ENCODE data around the gene MCFD2.

DNA sequence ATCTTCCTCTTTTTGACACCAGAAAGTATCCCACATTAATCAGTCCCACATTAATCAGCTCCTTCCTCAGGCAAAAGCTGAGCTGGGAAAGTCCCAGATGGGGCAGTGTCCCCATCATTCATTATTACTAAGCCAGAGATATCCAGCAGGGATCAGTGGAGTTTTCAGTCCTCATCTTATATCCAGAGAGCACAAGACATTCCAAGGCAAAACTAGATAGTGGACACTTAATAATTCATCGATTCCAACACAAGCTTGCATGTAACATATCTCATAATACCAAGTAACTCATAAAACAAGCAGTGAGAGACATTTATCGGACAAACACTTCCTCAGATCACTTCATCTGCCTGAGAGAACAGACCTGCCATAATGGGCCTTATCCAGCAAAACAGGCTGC is 53.1 kb downstream of the MCFD2 start:
- TF ChIP-seq POLR2A (IDR thresholded peaks at IDR 0.05; ENCODE audit: low read depth, low read length) (no peak), POLR2AphosphoS5 (IDR thresholded peaks at IDR 0.05; ENCODE audit: low read depth, low read length) (no peak), POU2F2 (IDR thresholded peaks at IDR 0.05; ENCODE audit: low read depth, low read length) (no peak), TAF1 (IDR thresholded peaks at IDR 0.05; ENCODE audit: low read depth, low read length) (no peak), SPI1 (IDR thresholded peaks at IDR 0.05; ENCODE audit: low read depth, low read length) (no peak), PAX5 (IDR thresholded peaks at IDR 0.05; ENCODE audit: insufficient read depth, low read length, severe bottlenecking) (no peak)
